NCI-H2029 (cell line): ENCODE results near the gene SPAG6.
A peak's percentile ranks its signal among the peaks of the same experiment; 100 is the strongest.

Source experiments
- DNase-seq: peaks from one replicate; lab custom pipeline; 2025; lab: John Stamatoyannopoulos, UW

The SPAG6 gene

DNA sequence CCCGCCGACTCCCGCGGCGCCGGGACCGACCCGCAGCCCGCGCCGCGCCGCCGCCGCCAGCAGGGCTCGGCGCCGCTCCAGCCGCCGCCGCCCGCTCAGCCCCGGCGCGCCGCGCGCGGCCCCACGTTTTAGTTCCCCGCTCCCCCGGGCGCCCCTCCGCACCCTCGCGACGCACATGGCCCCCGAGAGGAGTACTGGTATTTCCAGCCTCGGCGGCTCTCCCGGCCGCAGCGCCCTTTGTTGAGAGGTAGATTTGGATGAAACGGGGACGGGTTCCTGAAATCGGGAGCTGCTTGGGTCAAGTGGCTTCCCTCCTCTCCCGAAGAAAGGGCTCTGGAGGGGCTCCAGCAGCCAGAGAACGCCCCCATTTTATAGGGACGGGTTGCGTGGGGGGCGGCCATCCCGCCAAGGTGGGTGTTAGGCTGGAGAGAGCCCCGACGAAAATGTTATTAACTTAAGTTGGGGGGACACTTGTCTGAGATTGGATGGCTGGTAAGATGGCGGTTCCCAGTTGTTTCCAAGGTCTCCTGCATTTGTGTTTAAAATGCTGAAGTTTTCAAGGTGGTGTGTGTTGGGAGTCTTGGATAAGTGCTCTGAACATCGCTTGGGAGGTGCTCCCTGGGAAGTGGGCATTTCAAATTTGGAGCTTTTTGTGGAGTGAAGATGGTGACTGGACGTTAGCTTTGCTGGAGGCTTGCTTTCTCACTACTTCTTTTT lies 23.2 kb upstream of the SPAG6 start:
- DNase-seq, result no peak

DNA sequence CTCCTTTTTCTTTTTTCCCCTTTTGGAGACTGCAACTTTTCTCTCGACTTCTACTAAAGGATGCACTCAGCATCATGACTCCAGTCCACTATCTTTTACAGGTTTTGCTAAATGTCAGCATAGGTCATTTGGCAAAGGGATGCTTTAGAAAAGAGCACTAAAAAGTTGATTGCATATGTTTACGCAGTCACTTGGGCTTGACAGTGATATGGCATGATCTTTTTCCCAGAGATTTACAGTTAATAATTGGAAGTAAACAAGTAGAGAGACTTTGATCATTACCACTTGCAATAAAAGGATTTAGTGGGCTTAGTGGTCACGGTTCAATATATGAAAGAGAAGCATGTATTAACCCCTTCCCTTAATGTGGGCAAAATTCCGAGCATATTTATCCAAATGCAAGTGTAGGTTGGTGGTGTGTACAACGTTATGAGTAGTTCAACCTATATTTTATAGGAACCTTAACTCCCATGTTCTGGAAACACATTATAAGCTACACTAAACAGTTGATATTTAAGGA lies 22.6 kb upstream of the SPAG6 start:
- DNase-seq, result no peak

DNA sequence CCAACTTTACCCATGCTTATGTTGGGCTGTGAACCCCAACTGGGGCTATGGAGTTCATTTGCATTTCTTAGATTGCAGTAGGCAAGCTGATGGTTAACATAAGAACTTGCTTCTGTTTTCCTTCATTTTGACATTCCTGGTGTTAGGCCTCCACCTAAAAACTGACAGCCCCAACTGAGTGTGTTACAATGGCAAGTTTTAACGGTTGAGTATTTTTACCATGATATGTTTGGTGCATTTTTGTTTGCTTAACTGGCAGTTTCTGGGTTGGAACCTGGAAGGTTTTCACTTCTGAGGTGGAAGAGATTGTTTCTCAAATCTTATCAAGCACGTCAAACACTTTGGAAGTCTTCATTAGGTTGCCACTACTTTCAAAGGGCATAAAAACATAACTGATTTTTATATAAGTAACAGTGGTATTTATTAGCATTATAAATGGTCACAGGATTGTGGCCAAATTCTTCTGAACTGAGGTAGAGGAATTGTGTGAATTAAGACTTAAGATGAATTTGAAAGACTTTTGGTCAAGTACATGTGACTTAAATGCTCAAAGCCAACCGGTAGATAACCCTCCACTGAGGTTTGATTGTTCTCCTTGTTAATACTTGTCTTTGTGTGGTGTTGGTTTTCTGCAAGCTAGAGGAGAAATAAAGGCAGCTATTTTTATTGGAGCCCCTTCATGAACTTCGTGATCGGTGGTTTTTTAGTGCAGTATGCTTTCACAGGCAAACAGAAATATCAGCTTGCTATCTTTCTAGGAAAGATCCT lies 21.6 kb upstream of the SPAG6 start:
- DNase-seq, result no peak

- no peak for DNase-seq
These were observed 20.9 kb upstream of the SPAG6 start for GRCh38 chr10:22324413-22324812.

DNA sequence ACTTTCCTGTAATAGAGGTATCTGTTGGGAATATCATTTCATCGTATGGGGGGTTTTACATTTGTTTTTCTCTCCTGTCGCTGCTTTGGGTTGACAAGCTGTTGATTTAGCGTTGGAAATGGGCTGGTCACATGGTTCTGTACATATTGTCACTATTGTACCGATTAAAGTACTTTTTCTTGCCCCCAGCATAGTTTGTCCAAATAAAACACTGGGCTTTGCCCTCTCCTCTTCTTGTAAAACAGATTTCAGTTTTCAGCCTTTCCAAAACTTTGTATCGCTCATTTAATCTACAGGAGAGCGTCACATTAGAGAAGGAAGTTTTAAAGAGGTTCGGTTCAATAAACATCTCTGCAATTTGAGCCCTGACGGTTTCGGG lies 20.4 kb upstream of the SPAG6 start:
- no peak for DNase-seq

GRCh38 chr10:22325272-22326144 lies 19.8 kb upstream of the SPAG6 start:
- peak; percentile 7 for DNase-seq

DNA sequence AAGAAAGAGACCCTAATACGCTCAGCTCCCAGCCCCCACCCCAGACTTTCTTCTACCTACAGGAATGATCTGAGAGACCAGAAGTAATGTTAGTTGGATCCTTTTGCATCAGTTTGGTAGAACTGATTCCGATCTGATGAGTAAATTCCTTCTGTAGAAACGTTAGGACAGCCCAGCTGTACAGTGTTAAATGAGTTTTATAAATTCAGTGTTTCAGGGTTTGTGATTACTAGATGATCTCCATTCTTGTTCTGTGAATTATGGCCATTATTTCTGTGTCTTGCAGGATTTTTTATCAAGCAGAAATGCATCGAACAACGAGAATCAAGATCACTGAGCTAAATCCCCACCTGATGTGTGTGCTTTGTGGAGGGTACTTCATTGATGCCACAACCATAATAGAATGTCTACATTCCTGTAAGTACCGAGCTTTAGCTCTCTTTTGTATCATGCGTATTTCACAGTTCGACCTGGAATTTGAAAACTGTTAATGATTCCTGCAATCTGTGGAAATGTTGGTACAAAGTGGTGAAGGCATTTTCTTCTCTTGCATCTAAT lies 19.1 kb upstream of the SPAG6 start:
- DNase-seq, result no peak

DNA sequence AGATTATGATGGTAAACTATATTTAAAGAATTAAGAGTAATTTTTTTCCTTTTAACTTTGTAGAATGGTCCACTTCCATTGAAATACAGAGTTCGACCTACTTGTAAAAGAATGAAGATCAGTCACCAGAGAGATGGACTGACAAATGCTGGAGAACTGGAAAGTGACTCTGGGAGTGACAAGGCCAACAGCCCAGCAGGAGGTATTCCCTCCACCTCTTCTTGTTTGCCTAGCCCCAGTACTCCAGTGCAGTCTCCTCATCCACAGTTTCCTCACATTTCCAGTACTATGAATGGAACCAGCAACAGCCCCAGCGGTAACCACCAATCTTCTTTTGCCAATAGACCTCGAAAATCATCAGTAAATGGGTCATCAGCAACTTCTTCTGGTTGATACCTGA lies 16.1 kb upstream of the SPAG6 start:
- no peak for DNase-seq

- no peak for DNase-seq
These were observed 13.1 kb upstream of the SPAG6 start for GRCh38 chr10:22332116-22332692.

GRCh38 chr10:22333167-22333974 lies 11.9 kb upstream of the SPAG6 start:
- no peak for DNase-seq

GRCh38 chr10:22333975-22334282 lies 11.4 kb upstream of the SPAG6 start:
- no peak for DNase-seq

- DNase-seq, result no peak
These were observed 10.7 kb upstream of the SPAG6 start for GRCh38 chr10:22334414-22335172.

GRCh38 chr10:22335173-22335933 lies 9.9 kb upstream of the SPAG6 start:
- DNase-seq, result no peak

- no peak for DNase-seq
These were observed 7.0 kb upstream of the SPAG6 start for GRCh38 chr10:22338185-22338900.

- DNase-seq, result no peak
These were observed 6.4 kb upstream of the SPAG6 start for GRCh38 chr10:22338931-22339330.

DNA sequence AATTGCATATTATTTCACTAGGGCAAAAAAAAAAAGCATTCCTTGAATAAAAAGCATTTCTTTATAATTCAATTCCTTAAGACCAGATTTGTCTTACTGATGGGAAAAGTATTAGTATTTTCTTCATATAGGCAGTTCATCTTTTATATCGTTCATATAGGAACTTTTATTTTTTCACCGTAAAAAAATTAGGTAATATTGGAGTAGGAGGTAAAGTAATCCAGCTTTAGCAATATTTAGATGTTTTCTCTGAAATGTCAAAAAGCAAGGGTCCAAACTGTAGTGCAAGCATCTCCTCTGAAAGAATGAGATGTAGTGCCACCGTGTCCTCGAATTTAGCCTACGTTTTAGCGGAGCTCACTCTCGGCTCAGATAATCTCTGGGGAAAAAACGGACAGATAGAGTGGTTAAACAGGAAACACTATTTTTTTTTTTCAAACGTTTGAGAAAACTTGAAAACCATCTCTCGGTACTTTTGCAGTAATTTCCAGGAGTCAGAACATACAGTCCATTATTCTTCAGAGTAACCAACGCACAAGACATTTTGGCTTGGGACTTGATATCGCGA lies 5.5 kb upstream of the SPAG6 start:
- no peak for DNase-seq

DNA sequence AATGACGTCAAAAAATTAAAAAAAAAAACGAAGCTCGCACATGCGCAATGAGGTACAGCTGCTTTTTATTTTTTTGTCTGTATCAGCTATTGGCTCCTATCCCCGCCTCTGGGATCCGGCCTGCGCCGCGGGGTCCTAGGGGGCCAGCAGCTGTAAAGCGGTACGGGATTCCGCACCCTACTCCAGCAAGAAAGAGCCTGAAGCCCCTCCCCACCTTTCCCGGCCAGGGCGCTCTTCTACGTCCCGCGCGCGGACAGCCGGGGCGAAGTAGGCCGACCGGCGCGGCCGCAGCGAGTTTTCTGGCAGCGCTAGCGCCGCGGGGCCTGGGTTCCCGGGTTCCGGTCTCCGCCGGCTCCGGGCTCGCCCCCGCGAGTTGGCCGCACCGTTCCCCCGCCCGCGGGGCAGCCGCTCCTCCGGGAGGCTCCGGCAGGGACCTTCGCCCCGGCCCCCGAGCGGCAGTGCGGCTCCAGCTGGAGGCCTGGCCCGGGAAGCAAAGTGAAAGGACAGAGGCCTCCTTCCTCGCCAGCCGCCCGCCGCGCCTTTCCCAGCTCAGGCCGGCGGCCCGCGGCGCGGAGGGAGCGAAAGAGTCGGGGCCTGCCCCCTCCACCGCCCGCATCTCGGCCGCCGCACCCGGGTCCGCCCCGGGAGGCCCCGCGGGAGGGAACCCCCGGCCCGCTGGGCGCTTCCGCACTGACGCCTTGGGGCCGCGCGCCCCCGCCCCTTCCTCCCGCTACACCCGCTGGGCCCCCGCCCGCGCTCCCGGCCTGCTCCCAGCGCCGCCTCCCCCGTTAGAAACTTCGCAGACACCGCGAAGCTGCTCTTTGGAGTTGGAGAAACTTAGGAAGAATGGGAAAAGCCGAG lies 4.7 kb upstream of the SPAG6 start:
- DNase-seq, result peak; percentile 26
